ENCODE data around the gene SUN2.
A peak's percentile ranks its signal among the peaks of the same experiment; 100 is the strongest.

SUN2 gene

DNA sequence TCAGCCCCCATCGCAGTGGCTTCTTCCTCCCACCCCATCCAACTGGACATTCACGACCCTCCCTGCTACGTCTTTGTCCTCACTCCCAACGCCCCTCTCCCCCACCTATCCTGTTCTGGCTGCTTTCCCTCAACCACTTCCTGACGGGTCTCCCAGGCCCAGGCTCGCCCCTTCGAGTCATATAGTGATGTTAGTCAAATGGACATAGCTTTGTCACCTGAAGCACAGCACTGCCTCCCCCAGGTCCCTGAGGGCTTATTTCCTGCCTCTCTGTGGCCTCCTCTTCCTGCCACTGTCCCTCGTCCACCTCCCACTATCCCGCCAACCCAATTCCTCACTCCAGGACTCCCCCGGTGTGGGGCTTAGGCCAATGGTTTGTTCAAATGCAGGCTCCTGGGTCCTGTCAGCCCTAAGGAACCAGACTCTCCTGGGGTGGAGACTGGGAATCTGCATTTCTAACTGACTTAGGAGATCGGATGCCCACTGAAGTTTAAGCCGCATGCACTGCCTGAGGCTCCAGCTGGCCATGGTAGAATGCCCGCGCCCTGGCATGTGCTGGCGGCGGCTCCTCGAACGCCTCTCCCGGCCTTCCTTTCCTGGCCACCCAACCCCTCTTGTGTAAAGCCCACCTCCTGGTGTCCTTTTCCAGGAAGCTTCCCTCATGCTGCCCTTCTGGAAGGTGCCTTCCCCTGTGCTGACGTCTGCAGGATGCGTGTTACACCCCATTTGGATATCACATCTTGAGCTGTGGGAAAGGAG, 18.3 kb downstream of the SUN2 start:
- no peaks in the 10 kb centered on the region for H3K27me3 Mint-ChIP-seq
- no peak overlapping the region for H3K4me3 Mint-ChIP-seq
- H3K9me3 Mint-ChIP-seq: no peaks in the 10 kb centered on the region
- H3K4me1 Mint-ChIP-seq (ENCODE audit: low read depth): peaks cover 49% of the 10 kb centered on the region
- peak overlapping the region; percentile 74 for H3K27ac Mint-ChIP-seq
- H3K36me3 Mint-ChIP-seq (ENCODE audit: low read depth): peaks cover 78% of the 10 kb centered on the region

DNA sequence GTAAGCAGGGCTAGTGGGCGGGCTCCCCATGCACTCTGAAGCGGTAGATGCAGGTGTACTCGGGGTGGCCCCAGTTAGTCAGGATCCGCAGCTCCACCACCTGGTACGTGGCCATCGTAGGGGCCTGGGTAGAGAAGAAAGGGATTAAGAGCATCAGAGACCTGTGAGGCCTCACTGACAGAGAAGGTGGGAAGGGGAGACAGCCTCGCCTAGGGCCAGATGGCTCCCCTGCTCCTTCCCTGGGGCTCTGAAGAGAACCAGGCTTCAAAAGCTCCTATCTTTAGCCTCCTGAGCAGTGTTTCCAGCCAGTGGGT, 19.6 kb downstream of the SUN2 start:
- peaks cover 68% of the 10 kb centered on the region for H3K36me3 Mint-ChIP-seq (ENCODE audit: low read depth)
- H3K4me3 Mint-ChIP-seq: no peak overlapping the region
- H3K4me1 Mint-ChIP-seq (ENCODE audit: low read depth): peaks cover 49% of the 10 kb centered on the region
- no peaks in the 10 kb centered on the region for H3K27me3 Mint-ChIP-seq
- H3K9me3 Mint-ChIP-seq: no peaks in the 10 kb centered on the region
- H3K27ac Mint-ChIP-seq: peak overlapping the region; percentile 50

DNA sequence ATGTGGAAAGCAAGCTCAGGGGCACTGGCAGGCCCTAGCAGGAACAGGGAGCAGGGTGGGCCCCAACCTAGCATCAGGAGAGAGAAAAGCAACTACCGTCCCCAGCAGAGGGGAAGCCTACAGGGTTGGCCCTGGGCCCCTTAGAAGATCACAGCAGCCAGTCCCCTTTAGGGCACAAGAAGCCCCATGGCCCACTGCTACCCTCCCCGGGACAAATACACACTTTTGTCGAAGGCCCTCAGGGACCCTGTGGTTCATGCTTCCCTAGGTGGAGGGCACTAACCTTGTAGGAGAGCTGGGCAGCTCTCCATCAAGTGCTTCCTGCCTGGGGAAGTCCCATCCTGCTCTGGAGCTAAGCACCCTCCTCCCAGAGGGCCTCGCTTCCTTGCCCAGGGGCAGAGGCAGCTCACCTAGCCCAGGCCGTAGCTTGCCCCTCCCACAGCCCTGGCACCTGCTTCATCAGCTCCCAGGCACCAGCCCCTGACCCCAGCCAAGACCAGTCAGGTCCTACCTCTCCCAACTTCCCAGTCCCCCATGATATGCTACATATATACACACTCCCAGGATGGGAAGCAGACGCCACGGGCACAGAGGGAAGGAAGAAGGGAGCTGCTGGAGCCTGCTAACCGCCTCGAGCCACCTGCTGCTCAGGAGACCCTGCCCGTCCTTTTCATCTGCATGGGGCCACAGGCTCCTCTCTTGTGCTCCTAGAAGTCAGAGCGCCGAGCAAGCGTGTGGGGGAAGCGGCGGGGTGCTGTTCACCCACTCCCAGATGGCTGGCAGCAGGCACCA, 20.1 kb downstream of the SUN2 start:
- H3K36me3 Mint-ChIP-seq (ENCODE audit: low read depth): peaks cover 62% of the 10 kb centered on the region
- peak overlapping the region; percentile 50 for H3K27ac Mint-ChIP-seq
- no peaks in the 10 kb centered on the region for H3K27me3 Mint-ChIP-seq
- no peak overlapping the region for H3K4me3 Mint-ChIP-seq
- H3K9me3 Mint-ChIP-seq: no peaks in the 10 kb centered on the region
- H3K4me1 Mint-ChIP-seq (ENCODE audit: low read depth): peaks cover 44% of the 10 kb centered on the region

DNA sequence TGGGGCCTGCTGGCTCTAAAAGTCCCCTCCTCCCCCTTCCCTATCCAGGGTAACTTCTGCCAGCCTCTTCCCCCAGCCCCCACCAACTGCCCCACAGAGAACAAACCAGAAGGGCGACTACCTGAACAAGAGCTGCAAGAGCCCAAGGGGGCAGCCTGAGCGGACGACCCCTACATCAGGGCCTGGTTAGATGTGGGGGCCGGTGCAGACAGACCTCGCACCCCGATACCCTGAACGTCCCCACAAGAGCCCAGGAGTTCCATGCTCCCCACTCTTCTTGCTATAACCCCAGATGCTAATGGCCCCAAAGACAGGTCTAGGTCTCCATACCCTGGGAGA, 20.7 kb downstream of the SUN2 start:
- peaks cover 44% of the 10 kb centered on the region for H3K4me1 Mint-ChIP-seq (ENCODE audit: low read depth)

DNA sequence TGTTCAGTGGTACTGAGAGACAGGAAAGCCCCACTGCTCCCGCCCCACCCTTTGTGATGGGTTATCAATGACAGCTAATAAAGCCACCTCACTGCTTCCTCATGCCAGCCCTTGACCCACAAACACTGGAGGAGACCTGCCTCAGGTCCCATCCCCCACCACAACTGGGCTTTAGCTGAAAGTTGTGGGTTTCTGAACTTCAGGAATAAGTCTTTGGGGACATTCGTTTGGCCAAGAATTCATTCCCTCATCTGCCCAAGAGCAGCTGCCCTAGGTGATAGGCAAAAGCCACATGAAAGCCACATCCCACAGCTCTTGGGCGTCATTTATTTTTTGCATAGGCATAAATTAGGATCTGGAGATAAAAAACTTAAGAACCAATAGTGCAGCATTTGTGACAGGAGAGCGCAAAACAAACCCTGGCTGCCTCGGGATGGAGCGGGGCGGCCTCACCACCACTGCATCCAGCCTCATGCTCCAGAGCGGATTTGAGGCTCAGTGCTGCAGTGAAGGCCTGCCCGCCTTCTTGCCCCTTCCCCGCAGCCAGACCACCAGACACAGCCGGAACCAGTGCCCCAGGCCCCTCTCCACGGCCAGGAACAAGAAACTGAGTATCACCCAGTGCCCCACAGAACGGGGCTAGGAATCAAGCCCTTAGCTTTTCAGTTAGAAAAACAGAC, 21.2 kb downstream of the SUN2 start:
- peaks cover 62% of the 10 kb centered on the region for H3K36me3 Mint-ChIP-seq (ENCODE audit: low read depth)
- H3K4me1 Mint-ChIP-seq (ENCODE audit: low read depth): peaks cover 40% of the 10 kb centered on the region
- H3K27ac Mint-ChIP-seq: peak overlapping the region; percentile 75
- no peaks in the 10 kb centered on the region for H3K27me3 Mint-ChIP-seq
- no peak overlapping the region for H3K4me3 Mint-ChIP-seq
- H3K9me3 Mint-ChIP-seq: no peaks in the 10 kb centered on the region

More for the DNA sequence above, 20.7 kb downstream of the SUN2 start:
- Mint-ChIP-seq H3K9me3 (no peaks in the 10 kb centered on the region), H3K4me3 (no peak overlapping the region), H3K36me3 (ENCODE audit: low read depth) (peaks cover 63% of the 10 kb centered on the region), H3K27ac (peak overlapping the region; percentile 50), H3K27me3 (no peaks in the 10 kb centered on the region)

DNA sequence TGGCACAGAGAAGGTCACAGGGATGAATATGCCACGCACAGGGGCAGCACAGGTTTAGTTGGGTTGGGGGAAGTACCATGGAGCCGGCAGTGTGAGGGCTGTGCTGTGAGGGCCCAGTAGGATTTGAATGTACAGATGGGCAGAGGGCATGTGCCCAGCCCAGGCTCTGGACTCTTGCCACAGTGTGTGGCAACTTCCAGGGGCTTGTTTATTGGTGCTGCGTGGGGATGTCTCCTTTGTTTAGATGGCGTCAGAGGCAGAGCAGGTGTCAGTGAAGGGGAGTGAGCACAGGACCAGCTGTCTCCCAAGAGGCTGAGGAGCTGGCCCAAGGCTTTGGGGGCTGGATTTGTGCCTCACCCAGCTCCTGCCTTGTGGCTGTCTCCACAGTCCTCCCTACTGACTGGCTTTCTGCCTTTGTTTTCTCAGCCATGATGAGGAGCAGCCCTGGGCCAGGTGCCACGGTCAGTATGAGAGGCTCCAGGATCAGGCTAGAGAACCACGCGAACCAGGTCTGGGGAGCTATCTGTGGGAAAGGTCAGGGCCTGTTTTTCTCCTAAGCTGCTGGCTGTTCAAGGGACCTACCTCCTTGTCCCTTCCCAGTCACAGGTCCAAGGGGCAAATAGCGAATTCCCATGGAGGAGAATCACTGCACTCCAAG, 21.9 kb downstream of the SUN2 start:
- peaks cover 61% of the 10 kb centered on the region for H3K36me3 Mint-ChIP-seq (ENCODE audit: low read depth)
- H3K27ac Mint-ChIP-seq: peak overlapping the region; percentile 75

DNA sequence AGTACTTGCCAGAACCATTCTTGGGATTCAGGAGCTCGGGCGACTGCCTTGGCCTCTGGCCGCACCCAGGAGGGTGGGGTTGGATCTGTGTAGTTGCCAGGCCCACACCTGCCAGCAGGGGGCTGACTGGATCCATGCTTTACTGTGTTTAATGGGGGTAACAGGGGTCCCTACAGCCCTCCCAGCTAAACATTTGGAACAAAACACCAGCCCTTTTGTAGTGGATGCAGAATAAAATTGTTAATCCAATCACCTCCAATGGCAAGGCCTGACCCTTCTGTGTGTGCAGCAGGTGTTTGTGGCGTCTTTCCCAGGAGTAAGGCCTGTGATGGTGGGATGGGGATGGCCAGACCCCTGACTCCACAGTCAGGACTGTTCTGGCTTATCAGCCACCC, 22.5 kb downstream of the SUN2 start:
- peaks cover 40% of the 10 kb centered on the region for H3K4me1 Mint-ChIP-seq (ENCODE audit: low read depth)
- no peaks in the 10 kb centered on the region for H3K27me3 Mint-ChIP-seq
- H3K36me3 Mint-ChIP-seq (ENCODE audit: low read depth): peaks cover 63% of the 10 kb centered on the region

More for the DNA sequence above, 21.9 kb downstream of the SUN2 start:
- Mint-ChIP-seq H3K9me3 (no peaks in the 10 kb centered on the region), H3K4me1 (ENCODE audit: low read depth) (peaks cover 40% of the 10 kb centered on the region), H3K4me3 (no peak overlapping the region), H3K27me3 (no peaks in the 10 kb centered on the region)

DNA sequence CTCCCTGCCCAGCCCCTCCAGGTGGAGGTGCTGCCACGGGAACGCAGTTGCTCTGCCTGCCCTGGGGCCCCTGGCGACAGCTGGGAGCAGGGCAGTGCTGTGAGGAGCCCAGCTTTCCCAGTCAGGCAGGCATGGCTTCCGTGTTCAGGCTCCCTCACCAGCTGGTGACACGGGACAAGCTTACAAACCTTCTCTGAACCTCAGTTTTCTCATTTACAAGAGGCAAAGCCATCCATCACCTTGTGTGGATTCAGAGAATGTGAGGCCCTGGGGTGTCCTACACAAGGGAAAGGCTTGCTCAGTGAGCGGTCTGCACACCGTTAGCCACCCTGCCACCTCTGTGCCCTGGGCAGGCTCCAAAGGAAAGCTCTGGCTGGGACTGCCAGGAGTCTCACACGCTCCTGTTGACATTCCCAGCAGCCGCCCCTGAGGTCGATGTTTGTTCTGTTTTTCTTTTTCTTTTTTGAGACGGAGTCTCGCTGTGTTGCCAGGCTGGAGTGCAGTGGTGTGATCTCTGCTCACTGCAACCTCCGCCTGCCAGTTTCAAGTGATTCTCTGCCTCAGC, 23.5 kb downstream of the SUN2 start:
- H3K36me3 Mint-ChIP-seq (ENCODE audit: low read depth): peaks cover 61% of the 10 kb centered on the region
- no peak overlapping the region for H3K4me3 Mint-ChIP-seq
- H3K4me1 Mint-ChIP-seq (ENCODE audit: low read depth): peaks cover 35% of the 10 kb centered on the region
- no peak overlapping the region for H3K27ac Mint-ChIP-seq
- H3K27me3 Mint-ChIP-seq: no peaks in the 10 kb centered on the region
- no peaks in the 10 kb centered on the region for H3K9me3 Mint-ChIP-seq

More for the DNA sequence above, 22.5 kb downstream of the SUN2 start:
- Mint-ChIP-seq H3K4me3 (no peak overlapping the region), H3K27ac (peak overlapping the region; percentile 71), H3K9me3 (no peaks in the 10 kb centered on the region)

DNA sequence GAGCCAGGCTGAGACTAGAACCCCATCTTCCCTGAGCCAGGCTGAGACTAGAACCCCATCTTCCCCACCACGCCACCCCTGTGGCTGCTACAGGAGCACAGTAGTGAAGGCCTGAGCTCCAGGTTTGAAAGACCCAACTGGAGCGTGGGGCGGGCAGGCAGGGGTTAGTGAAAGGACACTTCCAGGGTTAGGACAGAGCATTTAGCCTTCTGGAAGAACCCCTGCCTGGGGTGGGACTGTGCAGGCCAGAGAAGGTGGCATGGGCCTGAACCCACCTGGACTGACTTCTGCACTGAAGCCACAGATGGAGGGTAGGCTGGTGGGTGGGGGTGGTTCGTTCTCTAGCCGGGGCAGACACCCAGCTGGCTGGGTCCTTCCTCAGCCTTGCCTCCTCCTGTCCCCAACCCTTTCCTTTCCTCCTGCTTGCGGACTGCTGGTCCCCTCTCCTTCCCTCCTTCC, 24.1 kb downstream of the SUN2 start:
- Mint-ChIP-seq H3K36me3 (ENCODE audit: low read depth) (peaks cover 61% of the 10 kb centered on the region), H3K4me3 (no peak overlapping the region), H3K9me3 (no peaks in the 10 kb centered on the region), H3K27ac (no peak overlapping the region), H3K4me1 (ENCODE audit: low read depth) (peaks cover 29% of the 10 kb centered on the region), H3K27me3 (no peaks in the 10 kb centered on the region)

DNA sequence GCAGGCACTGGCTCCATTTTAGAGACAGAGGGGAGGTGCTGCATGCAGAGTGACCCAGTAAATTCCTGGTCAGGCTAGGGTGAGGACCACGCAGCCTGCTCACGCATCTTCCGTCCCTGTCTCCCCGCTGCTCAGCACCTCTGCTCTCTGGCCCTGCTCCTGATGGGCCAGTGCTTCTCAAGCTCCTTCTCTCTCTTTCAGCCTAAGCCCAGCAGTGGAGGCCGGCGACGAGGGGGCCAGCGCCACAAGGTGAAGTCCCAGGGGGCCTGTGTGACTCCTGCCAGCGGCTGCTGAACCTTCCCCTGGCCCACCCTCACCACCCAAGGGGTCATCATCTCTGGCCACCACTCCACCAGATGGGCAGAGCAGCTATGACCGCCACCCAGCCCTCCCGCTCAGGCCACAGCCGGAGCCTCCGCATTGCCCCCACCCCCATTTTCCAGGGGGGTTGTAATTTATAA, 25.4 kb downstream of the SUN2 start:
- Mint-ChIP-seq H3K4me1 (ENCODE audit: low read depth) (peaks cover 21% of the 10 kb centered on the region), H3K4me3 (no peak overlapping the region), H3K27me3 (no peaks in the 10 kb centered on the region), H3K36me3 (ENCODE audit: low read depth) (peaks cover 61% of the 10 kb centered on the region), H3K27ac (no peak overlapping the region), H3K9me3 (no peaks in the 10 kb centered on the region)

DNA sequence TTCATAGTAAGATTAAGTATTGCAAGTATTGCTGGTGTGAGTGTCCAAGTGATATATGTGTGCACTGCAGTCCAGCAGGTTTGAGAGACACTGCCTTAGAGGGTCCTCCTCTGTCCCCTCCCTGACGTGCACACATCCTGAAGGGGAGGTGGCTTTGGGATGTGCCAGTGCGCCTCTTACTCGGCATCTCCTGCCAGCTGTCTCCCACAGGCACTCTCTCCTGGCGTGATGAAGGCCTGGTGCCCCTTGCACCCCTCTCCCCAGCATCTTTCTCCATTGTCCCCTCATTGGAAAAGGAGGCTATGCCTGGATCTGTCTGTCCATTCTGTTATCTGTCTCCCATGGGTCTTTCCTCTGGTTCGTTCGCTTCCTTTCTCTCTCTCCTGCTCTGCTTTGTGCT, 25.9 kb downstream of the SUN2 start:
- Mint-ChIP-seq H3K36me3 (ENCODE audit: low read depth) (peaks cover 62% of the 10 kb centered on the region), H3K4me3 (no peak overlapping the region), H3K27me3 (no peaks in the 10 kb centered on the region), H3K4me1 (ENCODE audit: low read depth) (peaks cover 16% of the 10 kb centered on the region), H3K9me3 (no peaks in the 10 kb centered on the region), H3K27ac (no peak overlapping the region)

DNA sequence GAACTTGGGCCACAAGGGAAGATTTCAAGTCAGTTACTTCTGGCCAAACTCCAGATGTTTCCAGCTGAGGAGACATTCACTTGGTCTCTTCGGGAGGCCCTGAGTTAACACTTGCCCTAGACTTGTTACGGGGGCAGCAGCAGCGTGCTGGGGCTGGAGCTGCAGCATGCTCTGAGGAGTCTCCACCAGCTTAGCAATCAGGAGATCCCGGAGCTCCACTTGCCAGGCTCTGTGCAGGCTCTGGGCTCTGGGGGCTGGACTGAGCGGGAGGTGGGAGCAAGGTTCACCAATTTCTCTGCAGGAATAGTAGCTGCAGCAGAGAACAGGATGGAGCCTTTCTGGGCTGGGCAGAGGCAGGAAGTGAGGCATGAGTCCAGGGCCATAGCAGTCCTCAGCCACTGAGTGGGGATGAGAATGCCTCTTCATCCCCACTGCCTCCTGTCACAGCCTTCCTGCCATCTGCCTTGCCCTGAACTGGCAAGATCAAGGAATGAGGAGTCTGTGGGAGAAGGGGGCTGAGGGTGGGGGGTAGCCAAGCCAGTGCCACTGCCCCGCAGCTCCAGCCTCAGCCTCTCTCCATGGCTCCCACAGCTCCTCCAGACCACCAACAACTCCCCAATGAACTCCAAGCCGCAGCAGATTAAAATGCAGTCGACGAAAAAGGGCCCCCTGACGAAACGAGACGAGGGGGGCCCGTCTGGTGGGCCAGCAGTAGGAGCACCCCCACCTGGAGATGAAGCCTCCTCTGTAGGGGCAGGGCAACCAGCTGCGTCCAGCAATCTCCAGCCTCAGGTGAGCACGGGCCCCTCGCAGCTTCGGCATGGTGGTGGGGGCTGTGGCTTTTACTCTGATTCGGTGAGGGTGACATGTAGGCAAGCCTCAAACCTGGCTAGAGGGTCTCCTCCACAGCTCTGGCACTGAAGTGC, 26.7 kb downstream of the SUN2 start:
- Mint-ChIP-seq H3K27ac (no peak overlapping the region), H3K36me3 (ENCODE audit: low read depth) (peaks cover 63% of the 10 kb centered on the region), H3K27me3 (no peaks in the 10 kb centered on the region), H3K4me3 (no peak overlapping the region), H3K4me1 (ENCODE audit: low read depth) (peaks cover 9% of the 10 kb centered on the region), H3K9me3 (no peaks in the 10 kb centered on the region)

DNA sequence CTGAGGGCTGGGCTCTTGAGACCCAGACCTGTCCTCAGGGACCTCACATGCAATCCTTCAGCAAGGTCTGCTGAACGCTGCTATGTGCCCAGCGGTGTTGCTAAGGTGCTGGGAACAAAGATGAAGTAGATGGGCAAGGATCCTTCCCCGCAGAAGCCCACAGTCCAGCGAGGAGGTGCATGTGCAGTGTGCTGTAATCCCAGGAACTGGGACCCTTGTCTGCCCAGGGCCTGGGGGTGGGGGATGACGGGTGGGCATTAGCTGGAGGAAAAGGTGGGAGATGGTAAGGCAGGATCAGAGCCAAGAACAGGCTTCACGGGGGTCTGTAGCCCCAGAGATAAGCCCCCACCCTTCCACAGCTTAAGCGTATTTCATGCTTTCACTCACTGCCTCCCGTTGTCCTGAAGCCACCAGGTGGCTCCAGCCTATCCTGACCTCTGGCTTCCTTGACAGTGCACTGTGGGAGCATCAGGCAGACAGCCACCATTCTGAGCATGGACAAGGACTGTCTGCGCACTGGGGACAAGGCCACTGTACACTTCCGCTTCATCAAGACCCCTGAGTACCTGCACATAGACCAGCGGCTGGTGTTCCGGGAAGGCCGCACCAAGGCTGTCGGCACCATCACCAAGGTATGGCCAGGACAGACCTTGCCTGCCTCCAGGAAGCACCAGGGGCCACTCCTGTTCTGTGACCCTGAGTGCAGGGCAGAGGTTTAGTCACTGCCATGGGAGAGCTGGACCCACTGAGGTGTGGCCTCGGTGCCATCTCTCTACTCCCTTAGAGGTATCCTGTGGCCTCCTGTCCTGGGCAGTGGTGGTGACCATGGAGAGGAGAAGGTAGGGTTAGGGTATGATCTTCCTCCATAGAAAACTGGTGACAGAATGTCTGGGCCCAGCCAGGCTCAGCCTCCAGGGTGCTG, 28.0 kb downstream of the SUN2 start:
- peaks cover 65% of the 10 kb centered on the region for H3K36me3 Mint-ChIP-seq (ENCODE audit: low read depth)
- no peaks in the 10 kb centered on the region for H3K4me1 Mint-ChIP-seq (ENCODE audit: low read depth)
- H3K4me3 Mint-ChIP-seq: no peak overlapping the region
- no peaks in the 10 kb centered on the region for H3K27me3 Mint-ChIP-seq
- H3K27ac Mint-ChIP-seq: no peak overlapping the region
- no peaks in the 10 kb centered on the region for H3K9me3 Mint-ChIP-seq
